NCI-H69 (cell line): Measurements from ENCODE around the gene ZNF346.
A peak's percentile ranks its signal among the peaks of the same experiment; 100 is the strongest.
"Not testable (repeated sequence)": the region's sequence is repeated elsewhere in the genome, so short reads cannot be mapped to it uniquely, and the experiment has no call there.

Experiments used
- DNase-seq: peaks from one replicate; lab custom pipeline; 2025; lab: John Stamatoyannopoulos, UW

The ZNF346 gene

GRCh38 chr5:177010153-177010552 is 12.3 kb upstream of the ZNF346 start:
- DNase-seq = no peak

- no peak for DNase-seq
Measured at GRCh38 chr5:177015156-177015555, 7.3 kb upstream of the ZNF346 start.

GRCh38 chr5:177018341-177018740 is 4.2 kb upstream of the ZNF346 start:
- DNase-seq = peak; percentile 61

GRCh38 chr5:177020033-177020432 is 2.5 kb upstream of the ZNF346 start:
- DNase-seq = no peak

- DNase-seq = no peak
Measured at GRCh38 chr5:177023303-177023664, 788 bp downstream of the ZNF346 start.

GRCh38 chr5:177024559-177024958 is 2.1 kb downstream of the ZNF346 start:
- DNase-seq = no peak

GRCh38 chr5:177025101-177025601 is 2.7 kb downstream of the ZNF346 start:
- DNase-seq = peak; percentile 9

- no peak for DNase-seq
Measured at GRCh38 chr5:177027665-177028064, 5.2 kb downstream of the ZNF346 start.

- DNase-seq = no peak
Measured at GRCh38 chr5:177029498-177029897, 7.0 kb downstream of the ZNF346 start.

GRCh38 chr5:177035976-177036375 is 13.5 kb downstream of the ZNF346 start:
- peak; percentile 83 for DNase-seq

- no peak for DNase-seq
Measured at GRCh38 chr5:177036443-177036842, 13.9 kb downstream of the ZNF346 start.

GRCh38 chr5:177036921-177037320 is 14.4 kb downstream of the ZNF346 start:
- DNase-seq = no peak

GRCh38 chr5:177040814-177041420 is 18.4 kb downstream of the ZNF346 start:
- DNase-seq = no peak

GRCh38 chr5:177041936-177042335 is 19.4 kb downstream of the ZNF346 start:
- DNase-seq = no peak

- no peak for DNase-seq
Measured at GRCh38 chr5:177043114-177043513, 20.6 kb downstream of the ZNF346 start.

GRCh38 chr5:177043958-177044357 is 21.5 kb downstream of the ZNF346 start:
- no peak for DNase-seq

GRCh38 chr5:177044641-177045040 is 22.1 kb downstream of the ZNF346 start:
- DNase-seq = no peak

GRCh38 chr5:177045631-177046030 is 23.1 kb downstream of the ZNF346 start:
- DNase-seq = no peak

- not testable (repeated sequence) for DNase-seq
Measured at GRCh38 chr5:177048531-177048930, 26.0 kb downstream of the ZNF346 start.

GRCh38 chr5:177049285-177049684 is 26.8 kb downstream of the ZNF346 start:
- DNase-seq = peak; percentile 11

GRCh38 chr5:177064500-177065277 is 42.2 kb downstream of the ZNF346 start:
- no peak for DNase-seq

- no peak for DNase-seq
Measured at GRCh38 chr5:177065491-177065890, 43.0 kb downstream of the ZNF346 start.

GRCh38 chr5:177066224-177066623 is 43.7 kb downstream of the ZNF346 start:
- no peak for DNase-seq

- DNase-seq = no peak
Measured at GRCh38 chr5:177067503-177067902, 45.0 kb downstream of the ZNF346 start.
